GM23248 (cell line): ENCODE measurements around the gene ACAN.

Experiments
- EZH2 ChIP-seq: fragments of 200-600 bp; sonication (generic); IDR thresholded peaks from 2 replicates; pipeline ENCODE4 v1.6.1; 2018; ENCODE audit warnings: antibody characterized with exemption, mild to moderate bottlenecking; ENCODE audit not compliant: insufficient read depth, poor library complexity, severe bottlenecking
- EZH2phosphoT487 ChIP-seq: fragments of 200-600 bp; sonication (generic); IDR thresholded peaks from 2 replicates; pipeline ENCODE4 v1.6.1; 2018; ENCODE audit warnings: antibody characterized with exemption, moderate library complexity, mild to moderate bottlenecking, low read depth; ENCODE audit not compliant: insufficient read depth

DNA sequence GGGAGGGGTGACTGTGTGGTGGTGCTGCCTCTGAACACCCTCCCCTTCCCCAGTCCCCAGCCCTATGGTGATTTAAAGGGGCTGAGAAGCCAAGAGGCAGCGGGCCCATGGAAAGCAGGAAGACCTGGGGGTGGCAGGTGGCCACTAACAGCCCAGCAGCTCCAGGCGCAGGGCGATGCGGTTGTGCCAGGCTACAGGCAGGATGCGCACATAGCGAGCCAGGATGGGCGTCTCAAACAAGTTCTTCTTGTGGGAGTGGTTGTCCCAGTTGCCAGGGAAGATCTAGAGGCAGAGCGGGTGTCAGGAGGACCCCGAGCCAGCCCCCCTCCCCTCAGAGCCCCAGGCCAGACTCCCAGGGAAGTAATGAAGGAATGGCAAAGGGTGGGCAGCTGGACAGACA lies 96.0 kb downstream of the ACAN start:
- no peak for TF ChIP-seq EZH2
- TF ChIP-seq EZH2phosphoT487: no peak
